Neural progenitor cell (in vitro differentiated cells): ENCODE data around the gene VEZF1. TPM values are rescaled to one million over a fixed set of nuclear protein-coding genes. Genes with fewer than 3 reads are reported as not detected.

Experiments used
- DNase-seq: peaks from one replicate; pipeline ENCODE4 v3.0.0-alpha.2; 2016; ENCODE audit warnings: low spot score
- H2AFZ ChIP-seq: fragments of 200-600 bp; sonication (generic); replicated peaks from 2 replicates; pipeline ENCODE4 v1.6.1; 2016; ENCODE audit warnings: antibody characterized with exemption
- H3F3A ChIP-seq: fragments of 200-600 bp; sonication (generic); 2 replicates; pipeline ENCODE4 v1.6.1; 2016; ENCODE audit warnings: antibody characterized with exemption, low read depth
- H3K27ac ChIP-seq: fragments of 200-600 bp; sonication (generic); 2 replicates; pipeline ENCODE4 v1.5.1; 2016; ENCODE audit warnings: mild to moderate bottlenecking
- H3K27me3 ChIP-seq: fragments of 200-600 bp; sonication (generic); 2 replicates; pipeline ENCODE4 v1.6.1; 2016; ENCODE audit warnings: mild to moderate bottlenecking, moderate library complexity
- H3K36me3 ChIP-seq: fragments of 200-600 bp; sonication (generic); 2 replicates; pipeline ENCODE4 v1.5.1; 2016
- H3K4me1 ChIP-seq: fragments of 200-600 bp; sonication (generic); 2 replicates; pipeline ENCODE4 v1.6.1; 2016; ENCODE audit warnings: mixed run types
- H3K4me2 ChIP-seq: fragments of 200-600 bp; sonication (generic); 2 replicates; pipeline ENCODE4 v1.6.1; 2016
- H3K4me3 ChIP-seq: fragments of 200-600 bp; sonication (generic); 2 replicates; pipeline ENCODE4 v1.5.1; 2016
- H3K79me2 ChIP-seq: fragments of 200-600 bp; sonication (generic); 2 replicates; pipeline ENCODE4 v1.6.1; 2016; ENCODE audit warnings: low read depth
- H3K9ac ChIP-seq: fragments of 200-600 bp; sonication (generic); 2 replicates; pipeline ENCODE4 v1.6.1; 2016
- H3K9me3 ChIP-seq: fragments of 200-600 bp; sonication (generic); 2 replicates; pipeline ENCODE4 v1.5.1; 2016; ENCODE audit warnings: low read depth
- H4K20me1 ChIP-seq: fragments of 200-600 bp; sonication (generic); 2 replicates; pipeline ENCODE4 v1.6.1; 2016; ENCODE audit warnings: low read depth
- H3K27ac Mint-ChIP-seq: 3 replicates; pipeline ENCODE4 v1.8.0; 2021; ENCODE audit warnings: mixed read lengths
- H3K27me3 Mint-ChIP-seq: 2 replicates; pipeline ENCODE4 v1.8.0; 2022; ENCODE audit warnings: low read depth, mild to moderate bottlenecking, inconsistent platforms, moderate library complexity, mixed read lengths; ENCODE audit not compliant: insufficient read depth
- H3K36me3 Mint-ChIP-seq: 3 replicates; pipeline ENCODE4 v1.8.0; 2021; ENCODE audit warnings: mixed read lengths
- H3K4me1 Mint-ChIP-seq: 3 replicates; pipeline ENCODE4 v1.8.0; 2021; ENCODE audit warnings: mixed read lengths
- H3K4me3 Mint-ChIP-seq: 3 replicates; pipeline ENCODE4 v1.8.0; 2021; ENCODE audit warnings: mild to moderate bottlenecking, moderate library complexity, mixed read lengths
- H3K9me3 Mint-ChIP-seq: 3 replicates; pipeline ENCODE4 v1.8.0; 2020; ENCODE audit warnings: mixed read lengths
- EZH2 ChIP-seq: fragments of 200-600 bp; sonication (generic); IDR thresholded peaks from 2 replicates; pipeline ENCODE4 v1.6.1; 2017; ENCODE audit warnings: antibody characterized with exemption, mild to moderate bottlenecking, moderate library complexity
- EZH2phosphoT487 ChIP-seq: fragments of 200-600 bp; sonication (generic); IDR thresholded peaks from 2 replicates; pipeline ENCODE4 v1.6.1; 2017; ENCODE audit warnings: antibody characterized with exemption
- total RNA-seq: library from RNA; depleted of rRNA; stranded (reverse); fragments of >200 nt; gene quantifications from 2 replicates; pipeline ENCODE4 v1.2.3, GENCODE V29; 2015; ENCODE audit warnings: low replicate concordance
- TF ChIP-seq, protein P1 (sequence below): fragments of 200-600 bp; sonication (generic); IDR thresholded peaks from 2 replicates; pipeline ENCODE4 v1.5.1; 2017; ENCODE audit warnings: antibody characterized with exemption, mild to moderate bottlenecking

Gene VEZF1
- total RNA-seq, 1 donor from 2014 or later, result 90.4 TPM

- TF ChIP-seq, protein P1, sequence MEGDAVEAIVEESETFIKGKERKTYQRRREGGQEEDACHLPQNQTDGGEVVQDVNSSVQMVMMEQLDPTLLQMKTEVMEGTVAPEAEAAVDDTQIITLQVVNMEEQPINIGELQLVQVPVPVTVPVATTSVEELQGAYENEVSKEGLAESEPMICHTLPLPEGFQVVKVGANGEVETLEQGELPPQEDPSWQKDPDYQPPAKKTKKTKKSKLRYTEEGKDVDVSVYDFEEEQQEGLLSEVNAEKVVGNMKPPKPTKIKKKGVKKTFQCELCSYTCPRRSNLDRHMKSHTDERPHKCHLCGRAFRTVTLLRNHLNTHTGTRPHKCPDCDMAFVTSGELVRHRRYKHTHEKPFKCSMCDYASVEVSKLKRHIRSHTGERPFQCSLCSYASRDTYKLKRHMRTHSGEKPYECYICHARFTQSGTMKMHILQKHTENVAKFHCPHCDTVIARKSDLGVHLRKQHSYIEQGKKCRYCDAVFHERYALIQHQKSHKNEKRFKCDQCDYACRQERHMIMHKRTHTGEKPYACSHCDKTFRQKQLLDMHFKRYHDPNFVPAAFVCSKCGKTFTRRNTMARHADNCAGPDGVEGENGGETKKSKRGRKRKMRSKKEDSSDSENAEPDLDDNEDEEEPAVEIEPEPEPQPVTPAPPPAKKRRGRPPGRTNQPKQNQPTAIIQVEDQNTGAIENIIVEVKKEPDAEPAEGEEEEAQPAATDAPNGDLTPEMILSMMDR, result no peak
- TF ChIP-seq EZH2 (no peak), EZH2phosphoT487 (no peak)
- Histone ChIP-seq H3K4me1 (peaks cover 62% of the 10 kb centered on the region), H3K9me3 (no peaks in the 10 kb centered on the region), H3K36me3 (no peaks in the 10 kb centered on the region), H3K4me2 (peak overlapping the region; percentile 94), H3K4me3 (peak overlapping the region; percentile 69), H4K20me1 (peaks cover 44% of the 10 kb centered on the region), H3K79me2 (peaks cover 42% of the 10 kb centered on the region), H3K27me3 (no peaks in the 10 kb centered on the region), H2AFZ (peak overlapping the region; percentile 26), H3F3A (peaks cover 84% of the 10 kb centered on the region), H3K9ac (peak overlapping the region; percentile 47), H3K27ac (peak overlapping the region; percentile 98)
- no peaks in the 10 kb centered on the region for H3K9me3 Mint-ChIP-seq
- peaks cover 5% of the 10 kb centered on the region for H3K36me3 Mint-ChIP-seq
- H3K4me3 Mint-ChIP-seq, result peak overlapping the region; percentile 94
- DNase-seq, result peak; percentile 34
- H3K27me3 Mint-ChIP-seq, result peaks cover 2% of the 10 kb centered on the region
- H3K27ac Mint-ChIP-seq, result peak overlapping the region; percentile 99
- peaks cover 77% of the 10 kb centered on the region for H3K4me1 Mint-ChIP-seq
Observed at GRCh38 chr17:57988301-57989250, 522 bp upstream of the VEZF1 start.

GRCh38 chr17:57986841-57987580, 1.0 kb downstream of the VEZF1 start:
- H3K36me3 Mint-ChIP-seq, result peaks cover 13% of the 10 kb centered on the region
- Histone ChIP-seq H3K9me3 (no peaks in the 10 kb centered on the region), H3K4me3 (peak overlapping the region; percentile 69), H3K27ac (peak overlapping the region; percentile 98), H3K79me2 (peaks cover 57% of the 10 kb centered on the region), H3K4me1 (peaks cover 60% of the 10 kb centered on the region), H3F3A (peaks cover 73% of the 10 kb centered on the region), H3K9ac (peak overlapping the region; percentile 91), H3K4me2 (peak overlapping the region; percentile 94), H4K20me1 (peaks cover 48% of the 10 kb centered on the region), H2AFZ (no peak overlapping the region), H3K36me3 (no peaks in the 10 kb centered on the region), H3K27me3 (no peaks in the 10 kb centered on the region)
- H3K4me1 Mint-ChIP-seq, result peaks cover 80% of the 10 kb centered on the region
- DNase-seq, result peak; percentile 78
- peaks cover 2% of the 10 kb centered on the region for H3K27me3 Mint-ChIP-seq
- peak overlapping the region; percentile 97 for H3K27ac Mint-ChIP-seq
- TF ChIP-seq EZH2phosphoT487 (no peak), EZH2 (no peak)
- TF ChIP-seq, protein P1, result no peak
- no peaks in the 10 kb centered on the region for H3K9me3 Mint-ChIP-seq
- H3K4me3 Mint-ChIP-seq, result peak overlapping the region; percentile 98

GRCh38 chr17:57985675-57985974, 2.4 kb downstream of the VEZF1 start:
- Mint-ChIP-seq H3K36me3 (peaks cover 23% of the 10 kb centered on the region), H3K27me3 (peaks cover 2% of the 10 kb centered on the region), H3K9me3 (no peaks in the 10 kb centered on the region), H3K4me1 (peaks cover 79% of the 10 kb centered on the region), H3K4me3 (peak overlapping the region; percentile 83), H3K27ac (peak overlapping the region; percentile 39)
- no peak for TF ChIP-seq EZH2phosphoT487
- TF ChIP-seq EZH2, result no peak
- TF ChIP-seq, protein P1, result no peak
- Histone ChIP-seq H3K27me3 (no peaks in the 10 kb centered on the region), H4K20me1 (peaks cover 62% of the 10 kb centered on the region), H3F3A (peaks cover 63% of the 10 kb centered on the region), H3K4me1 (peaks cover 51% of the 10 kb centered on the region), H3K79me2 (peaks cover 71% of the 10 kb centered on the region), H3K27ac (no peak overlapping the region), H3K36me3 (peaks cover 6% of the 10 kb centered on the region), H3K9ac (no peak overlapping the region), H3K4me3 (peak overlapping the region; percentile 69), H2AFZ (no peak overlapping the region), H3K9me3 (no peaks in the 10 kb centered on the region), H3K4me2 (peak overlapping the region; percentile 94)
- no peak for DNase-seq
